Measurements from ENCODE around the gene UBE2I.

Gene UBE2I

GRCh38 chr16:1277151-1277598 lies 32.3 kb upstream of the UBE2I start:
- CTCF ChIA-PET: no interaction called here
- H3K4me3 ChIP-seq (ENCODE audit: low read depth, low read length): no peak overlapping the region
- POLR2A ChIA-PET: no interaction called here

GRCh38 chr16:1277617-1278282 lies 31.7 kb upstream of the UBE2I start:
- CTCF ChIA-PET: interaction anchor here (0.6 to 0.9 kb wide), 3 partner anchors 18 to 569 kb away, joined by 3 to 4 read pairs (median 4); no protein-coding TSS in a partner anchor
- Histone ChIP-seq H3K4me3 (ENCODE audit: low read depth, low read length) (no peak overlapping the region), H3K27ac (ENCODE audit: extremely low read depth, low read depth, low read length) (no peak overlapping the region), H3K9me3 (ENCODE audit: control insufficient read depth, insufficient read depth, low read depth, low read length) (no peaks in the 10 kb centered on the region), H3K4me1 (ENCODE audit: control insufficient read depth, insufficient read depth, low read length) (no peaks in the 10 kb centered on the region), H3K36me3 (ENCODE audit: control insufficient read depth in 2 of 2, insufficient read depth in 1 of 2, low read length in 2 of 2) (no peaks in the 10 kb centered on the region)
- TF ChIP-seq PBX3 (CRISPR knock-in tag; IDR thresholded peaks at IDR 0.05) (peak; percentile 65), ZNF366 (tag by site-specific recombination; conservative IDR thresholded peaks at IDR 0.05) (0 out of 2 replicates have a peak, but pooled peaks have one; percentile 23), ZNF112 (tag by site-specific recombination; IDR thresholded peaks at IDR 0.05) (no peak), ZBTB7A (tag by site-specific recombination; IDR thresholded peaks at IDR 0.05; ENCODE audit: low read depth) (no peak)
- POLR2A ChIA-PET: no interaction called here

More at GRCh38 chr16:1277151-1277598, 32.3 kb upstream of the UBE2I start:
- no peak overlapping the region for H3K27ac ChIP-seq (ENCODE audit: extremely low read depth, low read depth, low read length)
- no peaks in the 10 kb centered on the region for H3K36me3 ChIP-seq (ENCODE audit: control insufficient read depth in 2 of 2, insufficient read depth in 1 of 2, low read length in 2 of 2)
- TF ChIP-seq ZIC2 (tag by site-specific recombination; IDR thresholded peaks at IDR 0.05): peak; percentile 26; the same call in 1 of the 2 replicates
- no peak for TF ChIP-seq ZBTB48 (tag by site-specific recombination; IDR thresholded peaks at IDR 0.05)
- no peaks in the 10 kb centered on the region for H3K9me3 ChIP-seq (ENCODE audit: control insufficient read depth, insufficient read depth, low read depth, low read length)
- peaks cover 5% of the 10 kb centered on the region for H3K4me1 ChIP-seq (ENCODE audit: control insufficient read depth, insufficient read depth, low read length)

- Histone ChIP-seq H3K27ac (ENCODE audit: extremely low read depth, low read depth, low read length) (no peak overlapping the region), H3K4me1 (ENCODE audit: control insufficient read depth, insufficient read depth, low read length) (no peaks in the 10 kb centered on the region), H3K9me3 (ENCODE audit: control insufficient read depth, insufficient read depth, low read depth, low read length) (no peaks in the 10 kb centered on the region), H3K4me3 (ENCODE audit: low read depth, low read length) (no peak overlapping the region), H3K36me3 (ENCODE audit: control insufficient read depth in 2 of 2, insufficient read depth in 1 of 2, low read length in 2 of 2) (no peaks in the 10 kb centered on the region)
- TF ChIP-seq GFI1B (tag by site-specific recombination; IDR thresholded peaks at IDR 0.05) (no peak), GLIS1 (tag by site-specific recombination; IDR thresholded peaks at IDR 0.05) (peak; percentile 92), EGR2 (tag by site-specific recombination; IDR thresholded peaks at IDR 0.05; ENCODE audit: low read depth) (no peak), ATF2 (tag by site-specific recombination; IDR thresholded peaks at IDR 0.05; ENCODE audit: low read depth) (no peak), KLF1 (tag by site-specific recombination; IDR thresholded peaks at IDR 0.05) (0 out of 2 replicates have a peak, but pooled peaks have one; percentile 25), ZNF394 (tag by site-specific recombination; IDR thresholded peaks at IDR 0.05; ENCODE audit: borderline replicate concordance) (no peak), ZNF423 (tag by site-specific recombination; IDR thresholded peaks at IDR 0.05) (0 out of 2 replicates have a peak, but pooled peaks have one; percentile 41), ZIC2 (tag by site-specific recombination; IDR thresholded peaks at IDR 0.05) (peak; percentile 99), GLIS2 (tag by site-specific recombination; IDR thresholded peaks at IDR 0.05) (peak; percentile 68)
- POLR2A ChIA-PET: no interaction called here
- CTCF ChIA-PET: interaction anchor here (0.9 kb wide), 1 partner anchor 22 kb away, joined by 3 read pairs; no protein-coding TSS in a partner anchor
These were observed 31.0 kb upstream of the UBE2I start for GRCh38 chr16:1278477-1278876.

Data from HEK293 (cell line).